Vagina (tissue), 2 donors: Measurements from ENCODE around the gene SOX18. TPM values are rescaled to one million over a fixed set of nuclear protein-coding genes. Genes with fewer than 3 reads are reported as not detected.

Experiments used
- DNase-seq, 2 donors: peaks; one replicate each; pipeline ENCODE4 v3.0.0-alpha.2; 2017; ENCODE audit errors: extremely low spot score in 2 of 2
- H3K27ac ChIP-seq: fragments of 200-600 bp; sonication (generic); one replicate; pipeline ENCODE4 v1.5.1; 2019
- H3K27me3 ChIP-seq: fragments of 200-600 bp; sonication (generic); one replicate; pipeline ENCODE4 v1.5.1; 2019
- H3K36me3 ChIP-seq, 2 donors: fragments of 200-600 bp; sonication (generic); one replicate each; pipeline ENCODE4 v1.5.1; 2017 to 2019
- H3K4me1 ChIP-seq: fragments of 200-600 bp; sonication (generic); one replicate; pipeline ENCODE4 v1.5.1; 2019
- H3K4me3 ChIP-seq, 2 donors: fragments of 200-600 bp; sonication (generic); 1 replicate in 1 of 2; 2 replicates in 1 of 2; pipeline ENCODE4 v1.5.1; 2016 to 2019
- H3K9me3 ChIP-seq: fragments of 200-600 bp; sonication (generic); one replicate; pipeline ENCODE4 v1.5.1; 2019
- POLR2A ChIP-seq, 2 donors: fragments of 450-650 bp; IDR thresholded peaks; one replicate each; pipeline ENCODE4 v1.6.1; 2017; ENCODE audit warnings: antibody characterized with exemption in 2 of 2, mild to moderate bottlenecking in 2 of 2, moderate library complexity in 2 of 2
- POLR2AphosphoS5 ChIP-seq, 2 donors: sonication (generic); formaldehyde crosslinking; IDR thresholded peaks; one replicate each; pipeline ENCODE4 v1.9.0; 2017; ENCODE audit warnings: antibody characterized with exemption in 2 of 2, mild to moderate bottlenecking in 2 of 2, low read depth in 1 of 2; ENCODE audit not compliant: insufficient read depth in 1 of 2
- intact Hi-C: fragments of 100-400 bp; cut with DNase I; formaldehyde crosslinking; loops from one replicate; pipeline ENCODE4 v1.15.1; 2023
- microRNA-seq: library from miRNA; unstranded; fragments of <30 nt; microRNA quantifications from one replicate; pipeline ENCODE4, GENCODE V29; 2017; ENCODE audit warnings: borderline number of aligned reads, borderline replicate concordance
- small RNA-seq: library from RNA; depleted of rRNA; stranded (forward); fragments of <200 nt; gene quantifications from one replicate; pipeline ENCODE3, GENCODE V24; 2016
- total RNA-seq: library from RNA; depleted of rRNA; stranded (reverse); fragments of >200 nt; gene quantifications from one replicate; pipeline ENCODE4 v1.2.3, GENCODE V29; 2016
- TF ChIP-seq, protein P1 (sequence below), 3 experiments: fragments of 450-650 bp in 2 of 3; fragments of 200-600 bp in 1 of 3; sonication (generic) in 1 of 3; IDR thresholded peaks; one replicate each; pipeline ENCODE4 v1.5.1; 2017 to 2019; ENCODE audit warnings: antibody characterized with exemption in 3 of 3, mild to moderate bottlenecking in 2 of 3, moderate library complexity in 2 of 3

The SOX18 gene
- total RNA-seq, 1 donor from 2014 or later = 57.2 TPM

DNA sequence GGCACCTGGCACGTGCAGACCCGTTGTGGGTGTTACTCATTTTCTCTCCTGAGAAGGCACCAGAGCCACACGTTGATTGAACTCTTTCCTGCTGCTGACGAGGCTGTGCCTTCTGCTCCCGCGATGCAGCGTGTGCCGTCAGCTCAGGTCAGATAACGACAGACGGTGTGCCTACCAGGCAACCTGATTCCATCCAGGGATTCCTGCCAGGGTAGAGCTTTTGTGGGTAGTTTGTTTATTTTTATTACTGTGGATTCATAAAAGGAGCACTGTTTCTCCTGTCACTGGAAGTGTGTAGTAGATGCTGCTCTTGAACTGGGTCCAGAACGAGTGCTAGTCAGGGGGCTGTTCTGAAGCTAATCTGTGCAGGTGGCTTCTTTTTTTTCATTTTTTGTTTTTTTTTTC lies 47.8 kb downstream of the SOX18 start:
- H3K4me3 ChIP-seq = no peak overlapping the region
- peaks cover 18% of the 10 kb centered on the region for H3K4me1 ChIP-seq
- H3K27me3 ChIP-seq = no peaks in the 10 kb centered on the region
- TF ChIP-seq POLR2AphosphoS5 (IDR thresholded peaks at IDR 0.05; ENCODE audit: insufficient read depth in 1 of 2, low read depth in 1 of 2) (no peak), POLR2A (IDR thresholded peaks at IDR 0.05) (no peak)
- TF ChIP-seq, protein P1, sequence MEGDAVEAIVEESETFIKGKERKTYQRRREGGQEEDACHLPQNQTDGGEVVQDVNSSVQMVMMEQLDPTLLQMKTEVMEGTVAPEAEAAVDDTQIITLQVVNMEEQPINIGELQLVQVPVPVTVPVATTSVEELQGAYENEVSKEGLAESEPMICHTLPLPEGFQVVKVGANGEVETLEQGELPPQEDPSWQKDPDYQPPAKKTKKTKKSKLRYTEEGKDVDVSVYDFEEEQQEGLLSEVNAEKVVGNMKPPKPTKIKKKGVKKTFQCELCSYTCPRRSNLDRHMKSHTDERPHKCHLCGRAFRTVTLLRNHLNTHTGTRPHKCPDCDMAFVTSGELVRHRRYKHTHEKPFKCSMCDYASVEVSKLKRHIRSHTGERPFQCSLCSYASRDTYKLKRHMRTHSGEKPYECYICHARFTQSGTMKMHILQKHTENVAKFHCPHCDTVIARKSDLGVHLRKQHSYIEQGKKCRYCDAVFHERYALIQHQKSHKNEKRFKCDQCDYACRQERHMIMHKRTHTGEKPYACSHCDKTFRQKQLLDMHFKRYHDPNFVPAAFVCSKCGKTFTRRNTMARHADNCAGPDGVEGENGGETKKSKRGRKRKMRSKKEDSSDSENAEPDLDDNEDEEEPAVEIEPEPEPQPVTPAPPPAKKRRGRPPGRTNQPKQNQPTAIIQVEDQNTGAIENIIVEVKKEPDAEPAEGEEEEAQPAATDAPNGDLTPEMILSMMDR (IDR thresholded peaks at IDR 0.05) = no peak
- H3K36me3 ChIP-seq = peaks cover 0 to 89% of the 10 kb centered on the region in 2 donors
- no peak for DNase-seq
- H3K9me3 ChIP-seq = no peaks in the 10 kb centered on the region
- no peak overlapping the region for H3K27ac ChIP-seq
- intact Hi-C loops = no loop called here

DNA sequence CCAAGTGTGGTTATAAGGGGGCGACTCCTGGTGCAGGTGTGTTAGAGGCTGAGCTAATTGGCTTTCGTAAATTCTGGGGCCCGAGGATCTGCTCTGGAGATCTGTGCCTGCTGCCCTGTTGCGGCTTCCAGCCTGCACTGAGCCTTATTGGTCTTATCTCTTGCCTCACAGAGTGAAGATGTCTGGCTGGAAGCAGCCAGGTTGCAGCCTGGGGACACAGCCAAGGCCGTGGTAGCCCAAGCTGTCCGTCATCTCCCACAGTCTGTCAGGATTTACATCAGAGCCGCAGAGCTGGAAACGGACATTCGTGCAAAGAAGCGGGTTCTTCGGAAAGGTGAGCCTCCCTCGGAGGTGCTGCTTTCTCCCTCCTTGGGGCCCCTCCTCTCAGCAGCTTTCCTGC lies 48.5 kb downstream of the SOX18 start:
- intact Hi-C loops = no loop called here
- Histone ChIP-seq H3K4me1 (peaks cover 18% of the 10 kb centered on the region), H3K9me3 (no peaks in the 10 kb centered on the region), H3K27ac (no peak overlapping the region), H3K27me3 (no peaks in the 10 kb centered on the region), H3K4me3 (no peak overlapping the region), H3K36me3 (peaks cover 0 to 93% of the 10 kb centered on the region in 2 donors)
- no peak for DNase-seq
- TF ChIP-seq POLR2A (IDR thresholded peaks at IDR 0.05) (no peak), POLR2AphosphoS5 (IDR thresholded peaks at IDR 0.05; ENCODE audit: insufficient read depth in 1 of 2, low read depth in 1 of 2) (no peak)
- TF ChIP-seq, protein P1 (IDR thresholded peaks at IDR 0.05) = no peak

Small RNA genes lying within 50 kb of the gene (microRNA-seq; reads per million reads assigned to microRNA genes)
- gene MIR6813 = not detected

Small RNA genes lying within 50 kb of the gene (small RNA-seq; reads per million reads assigned to genes)
- gene AL355803.1 (not detected), gene MIR6813 (not detected)

Other genes starting within 250 kb of the SOX18 start
- 7.4 TPM for gene ZBTB46, start 218.4 kb downstream of the SOX18 start, total RNA-seq
- not detected for gene ABHD16B, start 188.1 kb downstream of the SOX18 start, total RNA-seq
- gene TPD52L2, start 184.4 kb downstream of the SOX18 start, total RNA-seq = 90.1 TPM
- gene DNAJC5, start 154.5 kb downstream of the SOX18 start, total RNA-seq = 25.8 TPM
- gene UCKL1, start 93.2 kb downstream of the SOX18 start, total RNA-seq = 50.1 TPM
- gene ZNF512B, start 79.7 kb downstream of the SOX18 start, total RNA-seq = 10.3 TPM
- gene SAMD10, start 70.0 kb downstream of the SOX18 start, total RNA-seq = 11.8 TPM
- gene PRPF6, start 68.5 kb downstream of the SOX18 start, total RNA-seq = 50.6 TPM
- 0.98 TPM for gene C20orf204, start 13.5 kb downstream of the SOX18 start, total RNA-seq
- gene TCEA2, start 13.6 kb upstream of the SOX18 start, total RNA-seq = 33.1 TPM
- gene RGS19, start 29.9 kb upstream of the SOX18 start, total RNA-seq = 20.6 TPM
- 1.5 TPM for gene OPRL1, start 30.4 kb upstream of the SOX18 start, total RNA-seq
- gene LKAAEAR1, start 34.8 kb upstream of the SOX18 start, total RNA-seq = not detected
- not detected for gene NPBWR2, start 57.9 kb upstream of the SOX18 start, total RNA-seq
- gene MYT1, start 114.8 kb upstream of the SOX18 start, total RNA-seq = not detected
- 45.2 TPM for gene PCMTD2, start 206.1 kb upstream of the SOX18 start, total RNA-seq